ENCODE results near the gene RTL10.

- TF ChIP-seq EP300 (IDR thresholded peaks at IDR 0.05; ENCODE audit: borderline replicate concordance) (no peak), MAX (IDR thresholded peaks at IDR 0.05) (no peak), FOXM1 (IDR thresholded peaks at IDR 0.05; ENCODE audit: borderline replicate concordance, low read depth) (no peak), RAD21 (IDR thresholded peaks at IDR 0.05; ENCODE audit: low read depth) (no peak), TAF1 (IDR thresholded peaks at IDR 0.05; ENCODE audit: low read depth) (no peak), CEBPB (IDR thresholded peaks at IDR 0.05) (no peak), REST (IDR thresholded peaks at IDR 0.05; ENCODE audit: low read depth) (no peak), EGR1 (IDR thresholded peaks at IDR 0.05) (no peak), TCF12 (IDR thresholded peaks at IDR 0.05; ENCODE audit: low read depth) (no peak), YY1 (IDR thresholded peaks at IDR 0.05; ENCODE audit: low read depth) (no peak), TEAD4 (IDR thresholded peaks at IDR 0.05) (no peak)
Measured at GRCh38 chr22:19898831-19899567, 44.3 kb upstream of the RTL10 start.

Data from Ishikawa (cell line).